ENCODE results near the gene MS4A5. TPM values are rescaled to one million over a fixed set of nuclear protein-coding genes. Genes with fewer than 3 reads are reported as not detected.
A peak's percentile ranks its signal among the peaks of the same experiment; 100 is the strongest.

The MS4A5 gene
- total RNA-seq, 1 donor from 2014 or later: not detected

GRCh38 chr11:60485987-60486386, 56.6 kb downstream of the MS4A5 start:
- peak; percentile 60 for ATAC-seq

GRCh38 chr11:60492488-60493009, 63.2 kb downstream of the MS4A5 start, which contains the start of gene MS4A12:
MS4A12 (plus strand) TSS chr11:60492778; CDS start chr11:60497319, 4,541 bp downstream.
- no peak for ATAC-seq

DNA sequence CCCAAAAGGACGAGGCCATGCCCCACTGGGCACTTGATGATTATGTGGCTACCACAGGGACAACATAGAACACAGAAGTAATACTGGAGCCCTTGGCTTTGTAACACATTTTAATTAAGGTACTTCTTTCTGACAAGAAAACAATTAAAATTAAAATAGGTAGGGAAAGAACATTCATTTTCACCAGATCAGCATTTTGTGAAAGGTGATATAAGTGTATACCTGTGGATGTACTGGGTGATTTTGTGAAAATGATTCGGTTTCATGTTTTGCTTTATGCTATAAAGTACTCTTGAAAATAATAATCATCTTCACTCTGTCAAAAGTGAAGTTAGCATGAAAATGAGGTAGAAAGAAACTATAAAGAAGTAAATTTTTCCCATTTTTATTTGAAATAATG, 64.1 kb downstream of the MS4A5 start:
- no peak for ATAC-seq

Other genes with a start within 250 kb of the MS4A5 start
- gene MS4A6A, start 246.5 kb upstream of the MS4A5 start, total RNA-seq: 4.9 TPM
- gene MS4A4E, start 186.4 kb upstream of the MS4A5 start, total RNA-seq: 0.64 TPM
- gene MS4A4A, start 148.9 kb upstream of the MS4A5 start, total RNA-seq: 0.24 TPM
- not detected for gene MS4A6E, start 102.3 kb upstream of the MS4A5 start, total RNA-seq
- gene MS4A7, start 51.0 kb upstream of the MS4A5 start, total RNA-seq: 1.4 TPM
- gene MS4A14, start 33.1 kb upstream of the MS4A5 start, total RNA-seq: 0.08 TPM
- 2.9 TPM for gene MS4A1, start 26.3 kb downstream of the MS4A5 start, total RNA-seq
- not detected for gene MS4A12, start 63.2 kb downstream of the MS4A5 start, total RNA-seq
- not detected for gene MS4A13, start 85.8 kb downstream of the MS4A5 start, total RNA-seq